22Rv1 (cell line): ENCODE measurements around the gene SETD2.

Experiments
- CTCF ChIP-seq: fragments of 450-650 bp; IDR thresholded peaks from 2 replicates; pipeline ENCODE4 v1.5.1; 2017; ENCODE audit warnings: mild to moderate bottlenecking
- ZFX ChIP-seq: fragments of 450-650 bp; IDR thresholded peaks from 2 replicates; pipeline ENCODE4 v1.6.1; 2017; ENCODE audit warnings: antibody characterized with exemption, borderline replicate concordance

- TF ChIP-seq CTCF, result no peak
- no peak for TF ChIP-seq ZFX
Observed at GRCh38 chr3:47202542-47202941, 38.6 kb upstream of the SETD2 start.
